Neural cell (in vitro differentiated cells): ENCODE data around the gene QSOX2. TPM values are rescaled to one million over a fixed set of nuclear protein-coding genes. Genes with fewer than 3 reads are reported as not detected.

Experiments
- H2AFZ ChIP-seq: fragments of 200-600, 300-800 bp; sonication (generic), shearing (Covaris generic); 2 replicates; pipeline ENCODE4 v1.6.0; 2014; ENCODE audit warnings: low read depth, mild to moderate bottlenecking, antibody characterized with exemption, low read length, moderate library complexity
- H3F3A ChIP-seq: fragments of 200-600 bp; shearing (Covaris generic); 2 replicates; pipeline ENCODE4 v1.6.1; 2016; ENCODE audit warnings: mild to moderate bottlenecking, moderate library complexity, mixed read lengths, antibody characterized with exemption, low read length; ENCODE audit not compliant: insufficient read depth, poor library complexity, severe bottlenecking
- H3K27ac ChIP-seq: fragments of 200-600, 300-800 bp; sonication (generic), shearing (Covaris generic); 2 replicates; pipeline ENCODE4 v1.5.1; 2014; ENCODE audit warnings: mild to moderate bottlenecking, low read length, moderate library complexity
- H3K27me3 ChIP-seq: fragments of 300-800, 200-600 bp; sonication (generic), shearing (Covaris generic); 2 replicates; pipeline ENCODE4 v1.6.0; 2014; ENCODE audit warnings: mild to moderate bottlenecking, low read depth, low read length, moderate library complexity; ENCODE audit not compliant: insufficient read depth
- H3K36me3 ChIP-seq: fragments of 300-800, 200-600 bp; sonication (generic), shearing (Covaris generic); 2 replicates; pipeline ENCODE4 v1.5.1; 2014; ENCODE audit warnings: mild to moderate bottlenecking, antibody characterized with exemption, low read length, moderate library complexity; ENCODE audit not compliant: insufficient read depth
- H3K4me2 ChIP-seq: fragments of 300-800, 200-600 bp; sonication (generic), shearing (Covaris generic); 2 replicates; pipeline ENCODE4 v1.6.0; 2014; ENCODE audit warnings: mild to moderate bottlenecking, low read length
- H3K4me3 ChIP-seq: fragments of 300-800, 200-600 bp; sonication (generic), shearing (Covaris generic); 2 replicates; pipeline ENCODE4 v1.5.1; 2014; ENCODE audit warnings: mild to moderate bottlenecking, low read length, moderate library complexity
- H3K79me2 ChIP-seq: fragments of 200-600 bp; shearing (Covaris generic); replicated peaks from 2 replicates; pipeline ENCODE4 v1.6.0; 2014; ENCODE audit warnings: mild to moderate bottlenecking, low read length, moderate library complexity; ENCODE audit not compliant: insufficient read depth
- H3K9ac ChIP-seq: fragments of 300-800, 200-600 bp; sonication (generic), shearing (Covaris generic); 2 replicates; pipeline ENCODE4 v1.6.1; 2016; ENCODE audit warnings: mild to moderate bottlenecking, low read length, mixed read lengths
- H3K9me2 ChIP-seq: fragments of 200-600 bp; shearing (Covaris generic); 2 replicates; pipeline ENCODE4 v1.6.1; 2016; ENCODE audit warnings: mild to moderate bottlenecking, low read length, mixed read lengths; ENCODE audit not compliant: insufficient read depth
- H3K9me3 ChIP-seq: fragments of 200-600, 300-800 bp; sonication (generic), shearing (Covaris generic); 2 replicates; pipeline ENCODE4 v1.6.1; 2016; ENCODE audit warnings: mild to moderate bottlenecking, mixed run types, low read length, moderate library complexity, mixed read lengths
- H4K20me1 ChIP-seq: fragments of 200-600 bp; shearing (Covaris generic); 2 replicates; pipeline ENCODE4 v1.6.1; 2016; ENCODE audit warnings: mild to moderate bottlenecking, mixed run types; ENCODE audit not compliant: insufficient read depth
- EP300 ChIP-seq: fragments of 450-650 bp; conservative IDR thresholded peaks from 2 replicates; pipeline ENCODE4 v1.6.1; 2014; ENCODE audit warnings: antibody characterized with exemption, mild to moderate bottlenecking, moderate library complexity; ENCODE audit not compliant: poor library complexity, severe bottlenecking
- EZH2 ChIP-seq: fragments of 200-600, 300-800 bp; shearing (Covaris generic), sonication (generic); IDR thresholded peaks from 2 replicates; pipeline ENCODE4 v1.6.1; 2014; ENCODE audit warnings: antibody characterized with exemption, low read length, borderline replicate concordance, mild to moderate bottlenecking; ENCODE audit not compliant: insufficient read depth, poor library complexity, severe bottlenecking
- MXI1 ChIP-seq: fragments of 450-650 bp; conservative IDR thresholded peaks from 2 replicates; pipeline ENCODE4 v1.6.1; 2014; ENCODE audit warnings: antibody characterized with exemption, mild to moderate bottlenecking; ENCODE audit not compliant: poor library complexity, severe bottlenecking
- POLR2AphosphoS5 ChIP-seq: IDR thresholded peaks from 2 replicates; pipeline ENCODE4 v1.6.1; 2012
- RAD21 ChIP-seq: fragments of 450-650 bp; conservative IDR thresholded peaks from 2 replicates; pipeline ENCODE4 v1.6.1; 2014; ENCODE audit warnings: antibody characterized with exemption, mild to moderate bottlenecking, moderate library complexity
- SMC3 ChIP-seq: fragments of 450-650 bp; conservative IDR thresholded peaks from 2 replicates; pipeline ENCODE4 v1.6.1; 2014; ENCODE audit warnings: antibody characterized with exemption, mild to moderate bottlenecking, moderate library complexity; ENCODE audit not compliant: poor library complexity
- TAF1 ChIP-seq: IDR thresholded peaks from 2 replicates; pipeline ENCODE4 v1.6.1; 2012; ENCODE audit warnings: low read depth
- polyA plus RNA-seq: library from polyadenylated mRNA; depleted of rRNA; stranded (reverse); fragments of >200 nt; gene quantifications from 2 replicates; pipeline ENCODE4 v1.2.3, GENCODE V29; 2014
- TF ChIP-seq, protein P1 (sequence below): fragments of 450-650 bp; IDR thresholded peaks from 2 replicates; pipeline ENCODE4 v1.5.1; 2014; ENCODE audit warnings: antibody characterized with exemption, mild to moderate bottlenecking, moderate library complexity; ENCODE audit not compliant: poor library complexity, severe bottlenecking
- TF ChIP-seq, protein P2 (sequence below): IDR thresholded peaks from 2 replicates; pipeline ENCODE4 v1.6.1; 2012; ENCODE audit warnings: borderline replicate concordance

QSOX2 gene
- polyA plus RNA-seq, 1 donor from 2014 or later: 20.7 TPM

DNA sequence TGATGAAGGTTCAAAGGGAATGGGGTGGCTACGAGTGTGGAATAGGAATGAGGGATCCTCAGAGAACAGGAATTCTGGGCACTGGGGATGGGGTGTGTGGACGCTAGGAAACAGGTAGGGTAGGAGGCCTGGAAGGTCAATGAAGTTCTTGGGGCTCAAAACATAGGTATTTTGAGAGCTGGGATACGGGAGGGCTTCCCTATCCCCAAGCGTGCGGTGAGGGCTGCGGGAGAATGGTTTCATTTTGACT is 718 bp downstream of the QSOX2 start:
- TF ChIP-seq EP300: no peak
- no peak for TF ChIP-seq POLR2AphosphoS5
- no peak for TF ChIP-seq TAF1
- no peak for TF ChIP-seq EZH2
- TF ChIP-seq, protein P1, sequence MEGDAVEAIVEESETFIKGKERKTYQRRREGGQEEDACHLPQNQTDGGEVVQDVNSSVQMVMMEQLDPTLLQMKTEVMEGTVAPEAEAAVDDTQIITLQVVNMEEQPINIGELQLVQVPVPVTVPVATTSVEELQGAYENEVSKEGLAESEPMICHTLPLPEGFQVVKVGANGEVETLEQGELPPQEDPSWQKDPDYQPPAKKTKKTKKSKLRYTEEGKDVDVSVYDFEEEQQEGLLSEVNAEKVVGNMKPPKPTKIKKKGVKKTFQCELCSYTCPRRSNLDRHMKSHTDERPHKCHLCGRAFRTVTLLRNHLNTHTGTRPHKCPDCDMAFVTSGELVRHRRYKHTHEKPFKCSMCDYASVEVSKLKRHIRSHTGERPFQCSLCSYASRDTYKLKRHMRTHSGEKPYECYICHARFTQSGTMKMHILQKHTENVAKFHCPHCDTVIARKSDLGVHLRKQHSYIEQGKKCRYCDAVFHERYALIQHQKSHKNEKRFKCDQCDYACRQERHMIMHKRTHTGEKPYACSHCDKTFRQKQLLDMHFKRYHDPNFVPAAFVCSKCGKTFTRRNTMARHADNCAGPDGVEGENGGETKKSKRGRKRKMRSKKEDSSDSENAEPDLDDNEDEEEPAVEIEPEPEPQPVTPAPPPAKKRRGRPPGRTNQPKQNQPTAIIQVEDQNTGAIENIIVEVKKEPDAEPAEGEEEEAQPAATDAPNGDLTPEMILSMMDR: no peak
- no peak for TF ChIP-seq MXI1
- TF ChIP-seq RAD21: no peak
- no peak for TF ChIP-seq SMC3
- TF ChIP-seq, protein P2, sequence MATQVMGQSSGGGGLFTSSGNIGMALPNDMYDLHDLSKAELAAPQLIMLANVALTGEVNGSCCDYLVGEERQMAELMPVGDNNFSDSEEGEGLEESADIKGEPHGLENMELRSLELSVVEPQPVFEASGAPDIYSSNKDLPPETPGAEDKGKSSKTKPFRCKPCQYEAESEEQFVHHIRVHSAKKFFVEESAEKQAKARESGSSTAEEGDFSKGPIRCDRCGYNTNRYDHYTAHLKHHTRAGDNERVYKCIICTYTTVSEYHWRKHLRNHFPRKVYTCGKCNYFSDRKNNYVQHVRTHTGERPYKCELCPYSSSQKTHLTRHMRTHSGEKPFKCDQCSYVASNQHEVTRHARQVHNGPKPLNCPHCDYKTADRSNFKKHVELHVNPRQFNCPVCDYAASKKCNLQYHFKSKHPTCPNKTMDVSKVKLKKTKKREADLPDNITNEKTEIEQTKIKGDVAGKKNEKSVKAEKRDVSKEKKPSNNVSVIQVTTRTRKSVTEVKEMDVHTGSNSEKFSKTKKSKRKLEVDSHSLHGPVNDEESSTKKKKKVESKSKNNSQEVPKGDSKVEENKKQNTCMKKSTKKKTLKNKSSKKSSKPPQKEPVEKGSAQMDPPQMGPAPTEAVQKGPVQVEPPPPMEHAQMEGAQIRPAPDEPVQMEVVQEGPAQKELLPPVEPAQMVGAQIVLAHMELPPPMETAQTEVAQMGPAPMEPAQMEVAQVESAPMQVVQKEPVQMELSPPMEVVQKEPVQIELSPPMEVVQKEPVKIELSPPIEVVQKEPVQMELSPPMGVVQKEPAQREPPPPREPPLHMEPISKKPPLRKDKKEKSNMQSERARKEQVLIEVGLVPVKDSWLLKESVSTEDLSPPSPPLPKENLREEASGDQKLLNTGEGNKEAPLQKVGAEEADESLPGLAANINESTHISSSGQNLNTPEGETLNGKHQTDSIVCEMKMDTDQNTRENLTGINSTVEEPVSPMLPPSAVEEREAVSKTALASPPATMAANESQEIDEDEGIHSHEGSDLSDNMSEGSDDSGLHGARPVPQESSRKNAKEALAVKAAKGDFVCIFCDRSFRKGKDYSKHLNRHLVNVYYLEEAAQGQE: no peak
- peak overlapping the region; percentile 83 for H3K4me2 ChIP-seq
- H3K27me3 ChIP-seq: no peaks in the 10 kb centered on the region
- peak overlapping the region; percentile 66 for H3K9ac ChIP-seq
- no peaks in the 10 kb centered on the region for H3K36me3 ChIP-seq
- H3F3A ChIP-seq: no peaks in the 10 kb centered on the region
- H2AFZ ChIP-seq: peak overlapping the region; percentile 4
- no peaks in the 10 kb centered on the region for H3K9me2 ChIP-seq
- H4K20me1 ChIP-seq: no peaks in the 10 kb centered on the region
- H3K27ac ChIP-seq: no peak overlapping the region
- H3K9me3 ChIP-seq: no peaks in the 10 kb centered on the region
- H3K79me2 ChIP-seq: peaks cover 32% of the 10 kb centered on the region
- H3K4me3 ChIP-seq: peak overlapping the region; percentile 83

DNA sequence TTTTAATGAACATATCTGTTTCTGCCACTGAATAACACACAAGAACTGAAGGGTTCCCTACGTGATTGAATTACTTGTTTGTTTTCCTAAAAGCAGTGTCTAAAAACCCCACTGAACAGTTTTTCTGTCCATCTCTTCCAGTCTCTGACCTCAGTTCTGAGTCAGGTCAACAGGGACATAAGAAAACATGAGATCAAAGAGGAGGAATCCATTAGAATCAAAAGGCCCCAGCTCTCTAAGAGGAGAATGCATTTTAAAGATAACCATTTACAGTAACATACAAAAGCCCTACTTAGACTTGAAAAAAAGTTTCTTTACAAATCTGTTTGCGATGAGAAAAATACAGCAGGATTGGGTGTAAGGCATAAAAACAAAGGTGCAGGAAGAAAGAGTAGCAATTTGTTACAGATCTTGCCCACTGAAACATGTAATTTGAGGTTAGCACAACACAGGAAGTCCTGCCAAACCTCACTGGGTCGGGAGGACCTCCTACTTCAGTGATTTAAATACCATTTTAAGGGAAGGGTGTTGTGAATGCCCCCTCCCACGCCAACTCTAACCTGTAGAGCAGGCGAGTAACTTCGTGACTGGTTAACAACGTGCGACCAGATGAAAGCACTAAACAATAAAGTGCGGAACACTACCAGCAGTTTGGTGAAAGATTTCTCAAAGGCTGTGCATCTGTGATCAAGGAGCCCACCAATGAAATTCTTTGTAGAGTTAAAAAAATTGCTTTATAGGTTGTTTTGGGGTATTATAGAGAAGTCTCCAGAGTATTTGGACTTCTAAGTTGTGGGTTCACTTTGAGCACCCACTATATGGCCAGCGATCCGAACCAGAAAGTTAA is 1.3 kb downstream of the QSOX2 start:
- H3K9ac ChIP-seq: peak overlapping the region; percentile 66
- no peak overlapping the region for H2AFZ ChIP-seq
- peak overlapping the region; percentile 83 for H3K4me2 ChIP-seq
- no peaks in the 10 kb centered on the region for H3K27me3 ChIP-seq
- H3K36me3 ChIP-seq: no peaks in the 10 kb centered on the region
- H3K27ac ChIP-seq: no peak overlapping the region
- no peaks in the 10 kb centered on the region for H4K20me1 ChIP-seq
- no peak for TF ChIP-seq RAD21
- TF ChIP-seq MXI1: no peak
- TF ChIP-seq TAF1: no peak
- TF ChIP-seq, protein P2: no peak
- no peak for TF ChIP-seq EP300
- no peak for TF ChIP-seq SMC3
- TF ChIP-seq EZH2: no peak
- no peak for TF ChIP-seq POLR2AphosphoS5
- H3F3A ChIP-seq: no peaks in the 10 kb centered on the region
- peaks cover 32% of the 10 kb centered on the region for H3K79me2 ChIP-seq
- H3K9me2 ChIP-seq: no peaks in the 10 kb centered on the region
- H3K4me3 ChIP-seq: peak overlapping the region; percentile 83
- no peaks in the 10 kb centered on the region for H3K9me3 ChIP-seq
